NCI-H2196 (cell line): ENCODE data around the gene GABRG3.
"Not testable (repeated sequence)": the region's sequence is repeated elsewhere in the genome, so short reads cannot be mapped to it uniquely, and the experiment has no call there.

ENCODE experiments used
- DNase-seq: peaks from one replicate; lab custom pipeline; 2025; ENCODE audit not compliant: unreplicated experiment; lab: John Stamatoyannopoulos, UW

GABRG3 gene

DNA sequence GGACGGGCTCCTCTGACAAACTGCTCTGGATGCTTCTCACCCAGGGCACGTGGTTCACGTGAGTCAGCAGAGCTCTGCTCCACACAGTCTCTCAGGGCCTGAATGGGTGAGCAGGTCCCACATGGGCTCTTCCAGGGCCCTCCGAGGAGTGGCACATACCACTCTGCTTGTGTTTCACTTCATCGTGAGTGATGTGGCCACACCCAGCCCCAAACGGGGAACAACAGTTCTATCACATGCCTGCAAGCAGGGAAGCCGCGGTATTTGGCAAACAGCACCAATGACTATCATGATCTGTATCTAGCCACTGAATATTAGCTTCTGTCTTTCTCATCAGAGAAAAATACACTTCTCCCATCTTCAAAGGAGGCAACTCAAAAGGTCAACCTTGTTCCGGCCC lies 352.8 kb downstream of the GABRG3 start:
- DNase-seq: no peak

DNA sequence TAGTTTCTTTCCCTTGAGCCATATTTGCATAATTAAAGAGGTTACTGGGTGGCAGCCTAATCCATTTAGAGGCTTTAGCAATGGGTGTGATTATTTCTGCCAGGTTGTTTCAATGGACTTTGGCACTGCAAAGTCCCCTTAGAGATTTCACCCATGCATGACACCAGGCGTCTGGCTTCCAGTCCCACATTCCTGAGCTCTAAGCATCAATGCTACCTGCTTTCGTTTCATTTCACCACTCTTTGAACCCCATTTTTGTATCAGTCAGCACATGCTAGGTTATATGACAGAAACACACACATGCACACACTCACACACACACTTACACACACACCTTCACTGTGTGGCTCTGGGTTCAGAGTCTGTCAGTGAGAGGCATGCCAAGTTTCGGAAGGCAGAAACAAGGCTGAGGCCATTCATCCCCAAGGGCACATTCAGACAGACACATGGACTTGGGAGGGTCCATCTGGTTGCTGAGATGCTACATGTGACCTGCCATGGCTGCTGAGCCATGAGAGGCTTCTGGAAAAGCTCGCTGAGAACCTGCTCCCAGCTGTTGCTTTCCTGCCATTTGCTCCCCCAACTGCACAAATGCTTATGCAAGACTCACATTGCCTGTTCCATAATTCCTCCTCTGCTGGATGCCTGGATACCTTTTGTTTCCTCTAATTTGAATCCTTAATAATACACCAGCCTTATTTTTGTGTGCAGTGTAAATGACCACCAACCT lies 354.1 kb downstream of the GABRG3 start:
- DNase-seq: no peak

DNA sequence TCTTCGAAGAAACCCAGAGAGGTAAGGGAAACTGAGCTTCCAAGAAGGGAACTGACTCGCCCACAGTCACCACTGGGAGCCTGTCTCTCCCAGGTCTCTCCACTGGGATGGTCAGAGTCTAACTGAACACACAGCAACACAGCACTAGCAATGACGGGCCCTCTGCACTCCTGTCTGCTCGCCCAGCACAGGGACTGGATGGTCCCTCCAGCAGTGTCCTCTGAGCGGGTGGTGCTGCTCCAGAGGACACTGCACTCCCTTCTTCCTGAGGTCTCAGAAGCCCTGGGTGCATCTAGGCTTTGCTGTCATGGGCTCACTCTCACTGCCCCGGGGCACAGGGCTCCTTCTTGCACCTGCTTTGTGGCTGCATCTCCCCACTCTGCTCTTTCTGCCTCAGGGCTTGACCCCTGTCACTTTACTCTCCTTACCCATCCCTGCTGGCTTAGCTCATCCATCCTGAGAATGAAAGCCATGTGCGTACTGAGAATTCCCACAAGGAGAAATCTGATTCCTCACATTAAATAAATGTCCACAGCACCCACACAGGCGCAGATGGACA lies 356.6 kb downstream of the GABRG3 start:
- no peak for DNase-seq

DNA sequence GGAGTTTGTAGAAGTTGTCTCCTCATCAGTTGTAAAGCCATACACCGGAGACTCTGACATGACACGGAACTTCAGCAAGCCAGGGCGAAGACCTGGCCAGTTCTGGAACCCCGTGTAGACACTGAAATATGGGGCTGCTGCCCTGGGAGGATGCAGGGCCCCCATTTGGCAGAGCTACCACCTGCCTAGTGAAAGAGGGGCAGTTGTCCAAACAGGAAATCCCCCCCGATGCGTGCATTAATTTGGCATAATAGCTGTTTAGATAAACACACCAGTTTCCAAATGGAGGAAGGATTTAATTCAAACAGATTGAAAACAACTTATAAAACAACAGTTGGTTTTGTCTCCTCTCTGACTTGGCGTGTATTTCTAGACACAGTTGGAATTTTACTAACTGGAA lies 357.2 kb downstream of the GABRG3 start:
- no peak for DNase-seq

DNA sequence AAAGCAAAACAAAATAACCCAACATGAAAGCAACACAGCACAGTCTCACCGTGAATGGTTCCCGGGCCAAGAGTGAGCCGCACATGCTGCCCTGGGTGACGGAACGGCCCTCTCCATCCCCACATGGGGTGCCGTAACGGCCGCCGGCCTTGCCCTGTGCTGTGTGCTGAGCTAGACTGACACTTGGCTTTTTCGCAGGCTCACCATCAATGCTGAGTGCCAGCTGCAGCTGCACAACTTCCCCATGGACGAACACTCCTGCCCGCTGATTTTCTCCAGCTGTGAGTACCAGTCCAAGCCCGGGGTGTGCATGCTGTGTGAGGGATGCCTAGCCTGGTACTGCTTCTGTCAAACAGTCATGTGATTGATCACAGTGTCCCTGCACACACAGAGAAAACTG lies 357.6 kb downstream of the GABRG3 start:
- no peak for DNase-seq

DNA sequence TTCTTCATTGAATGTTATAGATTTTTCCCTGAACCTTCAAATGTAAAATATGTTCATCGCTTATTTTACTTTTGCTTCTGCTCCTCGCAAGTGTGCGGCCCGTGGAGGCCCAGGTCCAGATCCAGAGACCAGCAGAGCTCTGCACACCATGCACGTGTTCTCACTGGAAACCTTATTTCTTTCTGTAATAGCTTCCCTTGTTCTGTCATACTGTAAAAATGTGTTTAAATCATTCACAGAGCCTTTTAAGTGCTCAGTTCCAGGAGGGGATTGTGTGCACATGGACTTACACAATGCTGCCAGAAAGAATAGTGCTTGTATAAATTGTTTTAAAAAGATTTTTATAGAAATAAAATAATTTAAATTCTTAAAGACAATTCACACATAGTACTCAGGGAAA lies 359.3 kb downstream of the GABRG3 start:
- no peak for DNase-seq

DNA sequence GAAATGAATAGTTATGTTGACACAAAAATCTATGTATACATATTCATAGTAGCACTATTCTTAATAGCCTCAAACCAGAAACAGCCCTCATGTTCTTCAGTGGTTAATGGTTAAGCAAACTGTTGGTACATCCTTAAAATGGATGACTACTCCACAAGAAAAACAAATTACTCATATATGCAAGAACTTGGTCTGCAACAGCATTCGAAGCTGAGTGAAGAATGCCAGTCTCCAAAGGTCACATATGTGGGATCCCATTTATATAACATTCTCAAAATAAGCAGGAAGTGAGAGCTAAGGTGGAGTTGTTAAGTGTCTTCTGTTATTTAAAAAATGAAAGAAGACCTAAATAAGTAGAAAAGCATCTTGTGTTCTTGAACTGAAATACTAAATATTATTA lies 365.7 kb downstream of the GABRG3 start:
- DNase-seq: no peak

DNA sequence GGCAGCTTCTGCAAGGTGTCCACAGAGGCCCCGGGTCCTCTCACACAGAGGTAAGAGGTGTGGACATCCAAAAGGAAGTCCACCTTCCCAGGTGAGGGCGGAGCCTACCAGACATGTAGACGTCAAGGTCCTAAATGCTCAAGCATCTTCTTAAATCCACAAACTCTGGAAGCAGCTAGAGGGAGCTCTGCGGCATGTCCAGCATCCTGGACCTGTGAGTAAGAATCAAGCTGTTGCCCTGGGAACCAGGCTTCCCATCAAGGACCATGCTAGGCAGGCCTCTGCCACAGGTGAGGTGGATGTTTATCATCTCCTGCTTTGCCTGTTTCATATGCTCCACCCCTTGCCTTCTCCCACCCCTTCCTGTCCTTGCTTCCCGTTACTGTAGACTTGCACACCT lies 368.2 kb downstream of the GABRG3 start:
- DNase-seq: no peak

DNA sequence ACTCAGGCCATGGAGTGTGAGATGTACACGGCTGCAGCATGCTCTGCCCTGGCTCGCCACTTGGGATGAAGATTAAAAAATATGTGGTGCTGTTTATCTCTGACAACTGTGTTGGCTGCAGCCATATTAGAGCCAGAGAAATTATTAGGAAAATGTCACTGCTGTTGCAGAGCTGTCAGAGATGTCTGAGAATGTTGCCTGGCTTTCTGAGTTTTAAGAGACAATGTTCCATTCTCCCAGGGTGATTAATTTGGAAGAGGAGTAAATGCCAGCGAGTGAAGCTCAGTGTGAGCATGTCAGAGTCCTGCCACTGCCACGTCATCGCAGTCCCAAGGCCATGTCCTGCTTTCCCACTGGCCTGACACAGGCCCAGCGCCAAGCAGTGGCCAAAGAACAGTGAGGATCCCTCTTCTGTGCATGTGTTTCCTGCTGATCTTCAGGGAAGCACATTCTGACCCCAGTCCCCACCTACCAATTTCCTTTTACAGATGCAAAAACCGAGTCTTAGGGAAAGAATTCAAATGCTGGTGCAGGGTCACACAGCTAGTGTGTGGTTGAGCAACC lies 370.9 kb downstream of the GABRG3 start:
- no peak for DNase-seq

DNA sequence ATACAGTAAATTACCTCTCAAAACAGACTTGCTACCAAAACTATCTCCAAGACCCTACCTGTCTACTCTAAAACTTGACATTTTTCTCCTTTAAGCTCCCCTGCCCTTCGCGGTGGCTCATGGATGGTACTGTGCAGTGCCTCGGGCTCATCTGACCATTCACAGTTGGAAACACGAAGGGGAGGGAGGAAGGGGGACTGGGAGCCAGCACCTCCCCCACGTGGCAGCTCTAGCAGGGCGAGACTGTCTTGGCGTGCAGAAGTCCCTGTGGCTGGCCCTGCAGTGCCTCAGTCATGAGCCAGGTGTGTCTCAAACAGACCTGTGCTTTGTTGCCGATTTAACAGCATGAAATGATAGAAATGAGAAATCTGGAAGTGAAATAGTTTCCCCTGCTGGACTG lies 372.0 kb downstream of the GABRG3 start:
- DNase-seq: no peak

DNA sequence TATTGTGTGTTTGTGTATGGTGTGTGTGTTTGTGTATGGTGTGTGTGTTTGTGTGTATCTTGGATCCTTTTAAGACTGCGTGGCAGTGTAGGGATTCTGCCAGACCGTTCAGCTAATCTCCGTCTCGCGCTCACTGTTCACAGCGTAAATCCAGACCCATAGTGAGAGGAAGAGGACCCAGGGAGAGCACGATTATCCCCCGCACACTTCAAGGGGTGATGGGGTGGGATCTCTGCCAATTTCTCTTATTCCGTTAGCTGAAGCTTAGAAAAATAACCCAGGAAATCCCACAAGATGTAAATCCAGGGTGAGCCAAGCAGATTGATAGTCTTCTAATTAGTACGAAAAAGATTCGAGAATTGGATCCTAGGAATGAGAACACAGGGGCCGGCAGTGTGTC lies 381.2 kb downstream of the GABRG3 start:
- DNase-seq: no peak

DNA sequence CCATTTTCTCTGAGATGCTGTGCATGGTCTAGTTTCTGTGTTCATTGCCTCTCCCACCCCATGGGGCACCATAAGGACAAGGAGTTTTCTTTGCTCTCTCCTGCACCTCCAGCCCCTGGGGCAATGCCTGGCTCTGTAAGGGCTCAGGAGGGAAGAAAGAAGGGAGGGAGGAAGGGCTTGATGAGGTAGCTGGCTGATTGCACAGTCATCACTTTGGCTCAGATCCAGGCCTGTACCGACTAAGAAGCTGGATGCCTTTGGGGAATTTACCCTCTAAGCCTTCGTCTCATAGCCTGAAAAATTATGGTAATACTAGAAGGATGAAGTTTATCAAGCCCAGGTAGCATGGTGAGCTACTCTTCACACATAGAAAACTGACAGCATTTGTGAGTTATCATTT lies 382.9 kb downstream of the GABRG3 start:
- no peak for DNase-seq

DNA sequence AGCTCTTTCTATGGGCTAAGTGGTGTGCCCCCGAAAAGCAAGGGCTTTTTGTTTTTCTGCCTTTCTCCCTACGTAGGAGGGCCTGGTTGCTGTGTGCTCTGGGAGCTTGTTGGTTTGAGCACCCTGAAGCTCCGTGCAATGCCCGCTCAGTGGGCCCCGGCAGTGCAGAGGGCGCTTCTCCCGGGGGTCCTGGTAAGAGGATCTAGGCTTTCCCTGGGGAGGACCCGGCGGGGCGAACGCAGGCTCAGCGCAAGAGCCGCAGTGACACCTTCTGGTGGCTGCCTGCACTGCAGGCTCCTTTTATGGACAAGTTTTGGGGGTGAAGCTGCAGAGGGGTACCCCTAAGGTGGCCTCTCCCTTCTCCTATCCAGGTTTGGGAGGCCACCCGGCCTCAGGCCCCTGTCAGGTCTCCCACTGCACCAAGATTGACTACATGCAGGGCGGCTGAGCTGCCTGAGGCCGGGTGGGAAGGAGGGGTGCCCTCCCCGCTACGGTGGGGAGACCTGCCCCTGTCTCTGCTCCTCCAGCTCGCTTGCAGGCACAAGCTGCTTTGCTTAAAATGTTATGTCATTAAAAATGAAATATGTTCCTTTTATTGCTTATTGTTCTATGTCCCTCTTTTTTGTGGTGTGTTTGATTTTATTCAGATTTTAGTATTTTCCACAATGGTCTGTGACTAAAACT lies 387.9 kb downstream of the GABRG3 start:
- DNase-seq: no peak

DNA sequence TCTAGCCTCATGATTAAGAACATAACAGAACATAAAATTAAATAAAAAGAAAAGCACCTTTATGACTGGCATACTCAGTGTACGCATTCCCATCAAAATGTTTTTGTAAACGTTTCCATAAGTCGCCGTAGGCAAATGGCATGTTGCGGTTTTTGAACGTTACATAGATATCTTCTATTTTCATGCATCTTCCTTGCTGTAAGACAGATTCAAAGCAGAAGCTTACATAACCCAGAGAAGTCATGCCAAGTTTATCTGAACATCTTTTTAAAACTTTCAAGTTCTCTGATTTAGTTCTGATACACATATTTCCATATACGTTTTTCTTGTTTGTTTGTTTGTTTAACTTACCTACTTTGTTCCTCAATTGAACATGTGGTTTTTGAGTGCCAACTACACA lies 388.6 kb downstream of the GABRG3 start:
- DNase-seq: no peak

DNA sequence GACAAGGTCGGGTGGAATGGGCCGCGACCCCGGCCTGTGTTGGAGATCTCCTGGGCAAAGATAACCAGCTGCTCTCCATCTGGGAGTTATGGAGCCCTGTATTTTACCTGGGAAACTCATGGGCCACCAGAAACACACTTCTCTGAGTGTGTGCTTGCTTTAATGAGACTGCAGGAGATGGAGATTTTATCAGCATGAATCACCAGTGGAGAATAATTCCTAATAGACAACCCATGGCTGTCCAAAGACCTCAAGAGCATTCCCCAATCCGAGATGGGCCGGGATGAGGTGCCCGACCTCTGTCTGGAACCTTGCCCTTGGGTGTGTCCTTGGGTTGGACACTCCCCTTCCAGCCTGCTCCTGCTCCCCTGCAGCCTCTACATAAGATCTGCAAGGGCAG lies 389.3 kb downstream of the GABRG3 start:
- no peak for DNase-seq

DNA sequence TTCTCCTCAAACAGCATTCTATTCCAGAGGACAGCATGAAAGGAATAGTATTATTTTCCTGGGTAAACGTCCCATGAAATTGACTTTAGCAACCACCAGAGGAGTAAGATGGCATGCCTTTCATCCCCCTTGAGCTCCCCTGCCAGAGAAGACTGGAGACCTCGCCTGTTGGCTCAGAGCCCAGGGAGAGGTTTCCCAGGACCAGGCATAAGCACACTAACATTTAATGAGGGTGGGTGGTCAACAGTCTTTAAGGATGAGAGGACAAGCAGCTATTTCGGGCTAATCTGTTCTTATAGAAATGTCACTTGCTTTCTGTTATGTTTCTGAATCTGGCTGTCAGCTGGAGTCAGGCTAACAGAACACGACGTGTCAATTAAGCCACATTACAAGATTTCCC lies 390.5 kb downstream of the GABRG3 start:
- DNase-seq: no peak

DNA sequence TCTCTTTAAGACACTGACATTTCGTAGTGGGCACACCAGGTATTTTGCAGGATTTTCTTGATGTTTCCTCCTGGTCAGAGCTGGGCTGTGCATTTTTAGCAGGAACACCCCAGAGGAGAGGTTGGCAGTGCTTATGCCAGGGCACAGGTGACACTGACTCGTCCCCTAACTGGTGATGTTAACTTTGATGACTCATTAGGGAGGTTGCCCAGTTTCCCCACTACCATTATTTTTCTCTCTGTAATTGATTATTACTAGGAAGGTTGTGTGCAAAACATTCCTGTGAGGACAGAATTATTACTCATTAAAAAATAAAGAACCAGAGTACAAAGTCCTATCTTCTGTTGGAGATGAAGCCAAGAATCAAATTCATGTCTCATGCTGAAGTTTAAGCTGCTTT lies 394.5 kb downstream of the GABRG3 start:
- no peak for DNase-seq

DNA sequence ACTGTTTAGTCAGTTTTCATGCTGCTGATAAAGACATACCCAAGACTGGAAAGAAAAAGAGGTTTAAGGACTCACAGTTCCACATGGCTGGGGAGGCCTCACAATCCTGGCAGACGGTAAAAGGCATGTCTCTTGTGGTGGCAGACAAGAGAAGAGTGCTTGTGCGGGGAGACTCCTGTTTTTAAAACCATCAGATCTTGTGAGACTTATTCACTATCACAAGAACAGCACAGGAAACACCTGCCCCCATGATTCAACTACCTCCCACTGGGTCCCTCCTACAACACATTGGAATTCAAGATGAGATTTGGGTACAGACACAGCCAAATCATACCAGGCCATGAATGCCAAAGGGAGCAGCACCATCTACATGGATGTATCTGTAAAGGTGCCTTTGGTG lies 406.4 kb downstream of the GABRG3 start:
- DNase-seq: not testable (repeated sequence)

DNA sequence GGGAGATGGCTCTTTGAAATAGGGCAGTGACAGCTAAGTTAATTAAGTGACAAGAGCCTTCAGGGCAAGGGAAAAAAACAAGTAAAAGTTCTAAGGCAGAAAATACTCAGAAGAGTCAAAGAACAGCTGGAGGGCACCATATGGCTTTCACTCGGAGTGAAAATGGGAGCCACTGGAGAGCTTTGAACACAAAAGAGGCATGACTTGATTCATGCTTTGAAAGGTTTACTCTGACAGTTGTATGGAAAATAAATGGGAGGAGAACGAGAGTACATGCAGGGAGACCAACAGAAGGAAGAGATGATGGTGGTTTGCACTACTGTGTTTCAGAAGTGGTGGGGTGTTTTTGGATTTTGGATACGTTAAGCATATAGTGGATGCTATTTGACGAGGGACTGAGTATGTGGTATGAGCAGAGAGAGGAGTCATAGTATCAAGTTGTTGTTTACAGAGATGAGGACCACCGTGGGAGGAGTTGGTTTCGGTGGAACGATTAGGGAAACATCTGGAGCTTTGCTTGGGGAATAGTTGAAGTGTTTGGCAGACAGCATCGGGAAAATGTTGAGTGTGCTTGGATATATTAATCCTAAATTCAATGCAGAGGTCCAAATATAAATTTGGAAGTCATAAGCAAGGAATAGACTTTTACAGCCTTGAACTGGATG lies 411.5 kb downstream of the GABRG3 start:
- DNase-seq: no peak

DNA sequence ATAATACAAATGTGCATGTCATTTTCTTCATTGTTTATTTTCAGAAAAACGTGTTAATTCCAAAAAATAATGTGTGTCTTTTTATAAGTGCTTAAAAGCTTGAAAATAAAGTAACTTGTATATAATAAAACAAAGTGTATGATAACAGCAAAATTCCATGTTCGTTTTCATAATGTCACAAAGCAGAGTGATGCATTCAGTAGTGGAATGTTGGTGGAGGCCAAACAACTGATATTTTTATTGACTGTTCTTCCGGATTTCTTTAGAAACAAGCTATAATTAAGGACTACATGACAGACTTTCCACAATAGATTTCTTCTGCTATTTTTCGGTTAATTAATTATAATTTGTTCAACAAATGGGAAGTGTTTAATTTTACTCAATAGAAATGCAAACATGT lies 412.7 kb downstream of the GABRG3 start:
- no peak for DNase-seq

DNA sequence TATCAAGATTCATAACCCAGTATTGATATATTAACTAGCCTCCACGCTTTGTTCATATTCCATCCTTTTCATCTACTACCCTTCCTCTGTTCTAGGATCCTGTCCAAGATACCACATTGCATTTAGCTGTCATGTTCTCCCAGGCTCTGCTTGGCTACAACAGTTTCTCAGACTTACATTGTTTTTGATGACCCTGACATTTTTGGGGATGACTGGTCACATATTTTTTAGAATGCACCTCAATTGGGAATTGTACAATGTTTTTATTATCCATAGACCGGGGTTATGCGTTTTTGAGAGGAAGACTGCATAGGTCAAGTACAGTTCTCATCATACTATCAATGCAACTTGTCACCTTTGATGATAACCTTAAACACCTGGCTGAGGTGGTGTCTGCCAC lies 421.2 kb downstream of the GABRG3 start:
- no peak for DNase-seq

DNA sequence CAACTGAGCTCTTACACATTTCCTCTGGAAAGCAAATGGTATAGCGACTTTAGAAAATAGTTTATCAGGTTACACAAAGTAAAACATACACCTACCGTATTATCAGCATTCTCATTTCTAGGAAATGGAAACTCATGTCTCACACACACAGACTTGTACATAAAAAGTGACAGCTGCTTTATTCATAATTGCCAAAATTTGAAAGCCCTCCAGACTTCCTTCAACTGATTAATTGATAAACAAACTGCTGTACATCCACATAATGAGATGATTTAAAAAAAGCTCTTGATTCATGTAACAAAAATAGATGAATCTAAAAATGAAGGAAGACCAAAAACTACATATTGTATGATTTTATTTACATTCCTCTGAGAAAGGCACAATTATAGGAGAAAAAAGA lies 425.5 kb downstream of the GABRG3 start:
- DNase-seq: no peak
